ENCODE results near the gene MYO10. TPM values are rescaled to one million over a fixed set of nuclear protein-coding genes. Genes with fewer than 3 reads are reported as not detected.
A peak's percentile ranks its signal among the peaks of the same experiment; 100 is the strongest.

Gene MYO10
- total and polyA plus RNA-seq, 2 donors (not counting 3 experiments of a cell fraction or from before 2014, with no cell fraction given): 36.0 to 148 TPM

- H3K4me2 ChIP-seq (ENCODE audit: insufficient read depth, low read length): peak within 1 kb of the TSS; percentile 65
- H3K4me1 ChIP-seq (ENCODE audit: control insufficient read depth, extremely low read depth, insufficient read depth, low read length): peaks cover 3% of the 10 kb centered on the region
- H3K27me3 ChIP-seq (ENCODE audit: control insufficient read depth in 2 of 2, insufficient read depth in 2 of 2, low read length in 2 of 2): peaks cover 25 to 29% of the 10 kb centered on the region in 2 experiments
- H3K9me1 ChIP-seq (replicated peaks; ENCODE audit: control insufficient read depth, extremely low read depth, insufficient read depth, low read length): no peaks in the 10 kb centered on the region
- no peak within 1 kb of the TSS for H3K9ac ChIP-seq (replicated peaks; ENCODE audit: extremely low read depth, insufficient read depth, low read length)
- H3K4me3 ChIP-seq (replicated peaks in 1 of 3; ENCODE audit: insufficient read depth in 1 of 3, low read depth in 1 of 3, low read length in 3 of 3): peak within 1 kb of the TSS in 2 of 3 experiments; percentile 39 to 45
- FAIRE-seq: no peak
- CTCF ChIA-PET: no interaction called here
- no peaks in the 10 kb centered on the region for H4K20me1 ChIP-seq (replicated peaks; ENCODE audit: control insufficient read depth, extremely low read depth, insufficient read depth, low read length)
- H3K9me3 ChIP-seq (replicated peaks; ENCODE audit: control insufficient read depth, insufficient read depth, low read length): no peaks in the 10 kb centered on the region
- intact Hi-C loops (cut with micrococcal nuclease): no loop called here
- no peak within 1 kb of the TSS for H3K27ac ChIP-seq (ENCODE audit: insufficient read depth, low read depth, low read length)
- BruUV-seq (replicated peaks): no TSS peak
- peak within 1 kb of the TSS; percentile 81 for H2AFZ ChIP-seq (ENCODE audit: low read depth, low read length)
- H3K79me2 ChIP-seq (ENCODE audit: control insufficient read depth, insufficient read depth, low read length): no peaks in the 10 kb centered on the region
- DNase-seq (ENCODE audit: low read depth, low spot score): peak; percentile 8
- TF ChIP-seq CTCF (IDR thresholded peaks at IDR 0.05; ENCODE audit: extremely low read depth in 1 of 2, insufficient read depth in 1 of 2, low read depth in 1 of 2, low read length in 2 of 2) (no peak), JUN (IDR thresholded peaks at IDR 0.05; ENCODE audit: borderline replicate concordance, insufficient read depth, insufficient read length, low read depth) (no peak), EZH2 (IDR thresholded peaks at IDR 0.05; ENCODE audit: borderline replicate concordance, low read depth, low read length, severe bottlenecking) (no peak), MYC (IDR thresholded peaks at IDR 0.05; ENCODE audit: low read depth, low read length) (no peak), POLR2AphosphoS5 (IDR thresholded peaks at IDR 0.05; ENCODE audit: insufficient read depth, low read depth, low read length) (no peak), POLR2A (IDR thresholded peaks at IDR 0.05; ENCODE audit: low read depth, low read length) (no peak), FOS (IDR thresholded peaks at IDR 0.05; ENCODE audit: borderline replicate concordance, insufficient read depth, low read length) (no peak), GATA2 (IDR thresholded peaks at IDR 0.05; ENCODE audit: insufficient read depth, insufficient read length, low read depth, low read length) (no peak)
- TF ChIP-seq, protein P1, sequence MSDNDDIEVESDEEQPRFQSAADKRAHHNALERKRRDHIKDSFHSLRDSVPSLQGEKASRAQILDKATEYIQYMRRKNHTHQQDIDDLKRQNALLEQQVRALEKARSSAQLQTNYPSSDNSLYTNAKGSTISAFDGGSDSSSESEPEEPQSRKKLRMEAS (IDR thresholded peaks at IDR 0.05; ENCODE audit: insufficient read depth, insufficient read length): no peak
- dilution Hi-C loops (cut with MboI; ENCODE audit: extremely low pct_ligation_motif_present, low sequenced_read_pairs): no loop called here
- no peaks in the 10 kb centered on the region for H3K36me3 ChIP-seq (ENCODE audit: control insufficient read depth in 2 of 2, extremely low read depth in 1 of 2, insufficient read depth in 2 of 2, low read length in 2 of 2)
- POLR2A ChIA-PET: no interaction called here
These were observed 319.4 kb downstream of the MYO10 start, which contains the start of gene RETREG1 for GRCh38 chr5:16616536-16617273. RETREG1 (minus strand) TSS chr5:16616997; CDS start chr5:16616971, 26 bp downstream.
